WTC11 (cell line): ENCODE results near the gene SPATS2.

Experiments
- AFF4 ChIP-seq: sonication (generic); formaldehyde crosslinking; IDR thresholded peaks from 2 replicates; pipeline ENCODE4 v1.8.1; 2023; ENCODE audit warnings: mild to moderate bottlenecking, missing genetic modification reagents, borderline replicate concordance
- FOXJ3 ChIP-seq: sonication (generic); formaldehyde crosslinking; IDR thresholded peaks from 2 replicates; pipeline ENCODE4 v1.9.0; 2021; ENCODE audit warnings: missing genetic modification reagents, mild to moderate bottlenecking, borderline replicate concordance
- RELA ChIP-seq: sonication (generic); formaldehyde crosslinking; IDR thresholded peaks from 2 replicates; pipeline ENCODE4 v1.8.1; 2022; ENCODE audit warnings: missing genetic modification reagents, mild to moderate bottlenecking, borderline replicate concordance
- ZBTB21 ChIP-seq: sonication (generic); formaldehyde crosslinking; IDR thresholded peaks from 2 replicates; pipeline ENCODE4 v1.8.1; 2023; ENCODE audit warnings: mild to moderate bottlenecking, missing genetic modification reagents, borderline replicate concordance
- TF ChIP-seq, protein P1 (sequence below): fragments of 200-600 bp; IDR thresholded peaks from 2 replicates; pipeline ENCODE4 v1.8.0; 2022; ENCODE audit warnings: antibody characterized with exemption
- TF ChIP-seq, protein P2 (sequence below): sonication (generic); formaldehyde crosslinking; IDR thresholded peaks from 2 replicates; pipeline ENCODE4 v1.8.1; 2022; ENCODE audit warnings: low read depth, missing genetic modification reagents, borderline replicate concordance
- TF ChIP-seq, protein P3 (sequence below): fragments of 250-450 bp; sonication (Bioruptor Pico); IDR thresholded peaks from 2 replicates; pipeline ENCODE4 v1.9.0; 2021; ENCODE audit warnings: mild to moderate bottlenecking
- TF ChIP-seq, protein P4 (sequence below): sonication (generic); formaldehyde crosslinking; IDR thresholded peaks from 2 replicates; pipeline ENCODE4 v1.8.1; 2023; ENCODE audit warnings: mild to moderate bottlenecking, moderate library complexity, missing genetic modification reagents

- TF ChIP-seq, protein P1, sequence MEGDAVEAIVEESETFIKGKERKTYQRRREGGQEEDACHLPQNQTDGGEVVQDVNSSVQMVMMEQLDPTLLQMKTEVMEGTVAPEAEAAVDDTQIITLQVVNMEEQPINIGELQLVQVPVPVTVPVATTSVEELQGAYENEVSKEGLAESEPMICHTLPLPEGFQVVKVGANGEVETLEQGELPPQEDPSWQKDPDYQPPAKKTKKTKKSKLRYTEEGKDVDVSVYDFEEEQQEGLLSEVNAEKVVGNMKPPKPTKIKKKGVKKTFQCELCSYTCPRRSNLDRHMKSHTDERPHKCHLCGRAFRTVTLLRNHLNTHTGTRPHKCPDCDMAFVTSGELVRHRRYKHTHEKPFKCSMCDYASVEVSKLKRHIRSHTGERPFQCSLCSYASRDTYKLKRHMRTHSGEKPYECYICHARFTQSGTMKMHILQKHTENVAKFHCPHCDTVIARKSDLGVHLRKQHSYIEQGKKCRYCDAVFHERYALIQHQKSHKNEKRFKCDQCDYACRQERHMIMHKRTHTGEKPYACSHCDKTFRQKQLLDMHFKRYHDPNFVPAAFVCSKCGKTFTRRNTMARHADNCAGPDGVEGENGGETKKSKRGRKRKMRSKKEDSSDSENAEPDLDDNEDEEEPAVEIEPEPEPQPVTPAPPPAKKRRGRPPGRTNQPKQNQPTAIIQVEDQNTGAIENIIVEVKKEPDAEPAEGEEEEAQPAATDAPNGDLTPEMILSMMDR, result no peak
- TF ChIP-seq FOXJ3 (no peak), ZBTB21 (CRISPR knock-in tag) (no peak), AFF4 (CRISPR knock-in tag) (no peak), RELA (CRISPR knock-in tag) (no peak)
- TF ChIP-seq, protein P2, sequence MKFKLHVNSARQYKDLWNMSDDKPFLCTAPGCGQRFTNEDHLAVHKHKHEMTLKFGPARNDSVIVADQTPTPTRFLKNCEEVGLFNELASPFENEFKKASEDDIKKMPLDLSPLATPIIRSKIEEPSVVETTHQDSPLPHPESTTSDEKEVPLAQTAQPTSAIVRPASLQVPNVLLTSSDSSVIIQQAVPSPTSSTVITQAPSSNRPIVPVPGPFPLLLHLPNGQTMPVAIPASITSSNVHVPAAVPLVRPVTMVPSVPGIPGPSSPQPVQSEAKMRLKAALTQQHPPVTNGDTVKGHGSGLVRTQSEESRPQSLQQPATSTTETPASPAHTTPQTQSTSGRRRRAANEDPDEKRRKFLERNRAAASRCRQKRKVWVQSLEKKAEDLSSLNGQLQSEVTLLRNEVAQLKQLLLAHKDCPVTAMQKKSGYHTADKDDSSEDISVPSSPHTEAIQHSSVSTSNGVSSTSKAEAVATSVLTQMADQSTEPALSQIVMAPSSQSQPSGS, result no peak
- TF ChIP-seq, protein P3, sequence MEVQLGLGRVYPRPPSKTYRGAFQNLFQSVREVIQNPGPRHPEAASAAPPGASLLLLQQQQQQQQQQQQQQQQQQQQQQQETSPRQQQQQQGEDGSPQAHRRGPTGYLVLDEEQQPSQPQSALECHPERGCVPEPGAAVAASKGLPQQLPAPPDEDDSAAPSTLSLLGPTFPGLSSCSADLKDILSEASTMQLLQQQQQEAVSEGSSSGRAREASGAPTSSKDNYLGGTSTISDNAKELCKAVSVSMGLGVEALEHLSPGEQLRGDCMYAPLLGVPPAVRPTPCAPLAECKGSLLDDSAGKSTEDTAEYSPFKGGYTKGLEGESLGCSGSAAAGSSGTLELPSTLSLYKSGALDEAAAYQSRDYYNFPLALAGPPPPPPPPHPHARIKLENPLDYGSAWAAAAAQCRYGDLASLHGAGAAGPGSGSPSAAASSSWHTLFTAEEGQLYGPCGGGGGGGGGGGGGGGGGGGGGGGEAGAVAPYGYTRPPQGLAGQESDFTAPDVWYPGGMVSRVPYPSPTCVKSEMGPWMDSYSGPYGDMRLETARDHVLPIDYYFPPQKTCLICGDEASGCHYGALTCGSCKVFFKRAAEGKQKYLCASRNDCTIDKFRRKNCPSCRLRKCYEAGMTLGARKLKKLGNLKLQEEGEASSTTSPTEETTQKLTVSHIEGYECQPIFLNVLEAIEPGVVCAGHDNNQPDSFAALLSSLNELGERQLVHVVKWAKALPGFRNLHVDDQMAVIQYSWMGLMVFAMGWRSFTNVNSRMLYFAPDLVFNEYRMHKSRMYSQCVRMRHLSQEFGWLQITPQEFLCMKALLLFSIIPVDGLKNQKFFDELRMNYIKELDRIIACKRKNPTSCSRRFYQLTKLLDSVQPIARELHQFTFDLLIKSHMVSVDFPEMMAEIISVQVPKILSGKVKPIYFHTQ, result no peak
- TF ChIP-seq, protein P4, sequence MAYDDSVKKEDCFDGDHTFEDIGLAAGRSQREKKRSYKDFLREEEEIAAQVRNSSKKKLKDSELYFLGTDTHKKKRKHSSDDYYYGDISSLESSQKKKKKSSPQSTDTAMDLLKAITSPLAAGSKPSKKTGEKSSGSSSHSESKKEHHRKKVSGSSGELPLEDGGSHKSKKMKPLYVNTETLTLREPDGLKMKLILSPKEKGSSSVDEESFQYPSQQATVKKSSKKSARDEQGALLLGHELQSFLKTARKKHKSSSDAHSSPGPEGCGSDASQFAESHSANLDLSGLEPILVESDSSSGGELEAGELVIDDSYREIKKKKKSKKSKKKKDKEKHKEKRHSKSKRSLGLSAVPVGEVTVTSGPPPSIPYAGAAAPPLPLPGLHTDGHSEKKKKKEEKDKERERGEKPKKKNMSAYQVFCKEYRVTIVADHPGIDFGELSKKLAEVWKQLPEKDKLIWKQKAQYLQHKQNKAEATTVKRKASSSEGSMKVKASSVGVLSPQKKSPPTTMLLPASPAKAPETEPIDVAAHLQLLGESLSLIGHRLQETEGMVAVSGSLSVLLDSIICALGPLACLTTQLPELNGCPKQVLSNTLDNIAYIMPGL (CRISPR knock-in tag), result no peak
Measured at GRCh38 chr12:49507139-49507538, 139.9 kb downstream of the SPATS2 start.
